ENCODE data around the gene GCC1. TPM values are rescaled to one million over a fixed set of nuclear protein-coding genes. Genes with fewer than 3 reads are reported as not detected.

Gene GCC1
- polyA plus RNA-seq, 1 experiment = 11.6 TPM

DNA sequence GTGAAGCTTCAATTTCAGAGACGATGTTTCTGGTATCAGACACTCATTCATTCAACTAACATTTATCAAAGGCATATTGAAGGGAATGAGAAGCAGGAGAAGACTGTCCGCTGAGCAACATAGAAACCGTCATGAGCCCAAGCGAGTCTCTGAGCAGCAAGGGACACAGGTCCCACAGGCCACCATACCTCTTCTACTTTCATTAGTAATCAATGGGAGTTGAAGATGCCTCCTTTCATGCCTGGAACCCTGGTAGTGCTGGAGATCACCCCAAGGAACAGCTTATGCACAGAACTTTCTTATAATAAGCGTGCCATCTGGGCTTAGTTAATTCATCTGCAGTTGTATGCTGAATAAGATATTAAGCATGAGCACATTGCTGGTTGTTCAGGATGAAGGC lies 31.3 kb upstream of the GCC1 start:
- ChIA-PET POLR2A (no interaction called here), CTCF (no interaction called here)
- no peak overlapping the region for H3K27ac ChIP-seq (ENCODE audit: low read depth, low read length)
- TF ChIP-seq, protein P1, sequence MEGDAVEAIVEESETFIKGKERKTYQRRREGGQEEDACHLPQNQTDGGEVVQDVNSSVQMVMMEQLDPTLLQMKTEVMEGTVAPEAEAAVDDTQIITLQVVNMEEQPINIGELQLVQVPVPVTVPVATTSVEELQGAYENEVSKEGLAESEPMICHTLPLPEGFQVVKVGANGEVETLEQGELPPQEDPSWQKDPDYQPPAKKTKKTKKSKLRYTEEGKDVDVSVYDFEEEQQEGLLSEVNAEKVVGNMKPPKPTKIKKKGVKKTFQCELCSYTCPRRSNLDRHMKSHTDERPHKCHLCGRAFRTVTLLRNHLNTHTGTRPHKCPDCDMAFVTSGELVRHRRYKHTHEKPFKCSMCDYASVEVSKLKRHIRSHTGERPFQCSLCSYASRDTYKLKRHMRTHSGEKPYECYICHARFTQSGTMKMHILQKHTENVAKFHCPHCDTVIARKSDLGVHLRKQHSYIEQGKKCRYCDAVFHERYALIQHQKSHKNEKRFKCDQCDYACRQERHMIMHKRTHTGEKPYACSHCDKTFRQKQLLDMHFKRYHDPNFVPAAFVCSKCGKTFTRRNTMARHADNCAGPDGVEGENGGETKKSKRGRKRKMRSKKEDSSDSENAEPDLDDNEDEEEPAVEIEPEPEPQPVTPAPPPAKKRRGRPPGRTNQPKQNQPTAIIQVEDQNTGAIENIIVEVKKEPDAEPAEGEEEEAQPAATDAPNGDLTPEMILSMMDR (IDR thresholded peaks at IDR 0.05; ENCODE audit: low read depth, low read length) = no peak
- H3K27me3 ChIP-seq (ENCODE audit: control insufficient read depth, insufficient read depth, low read length) = peaks cover 74% of the 10 kb centered on the region
- no peaks in the 10 kb centered on the region for H3K9me3 ChIP-seq (ENCODE audit: control insufficient read depth, insufficient read depth, low read length)
- no peak for DNase-seq (ENCODE audit: low read depth, low spot score)
- H3K4me3 ChIP-seq (ENCODE audit: low read depth, low read length) = no peak overlapping the region

DNA sequence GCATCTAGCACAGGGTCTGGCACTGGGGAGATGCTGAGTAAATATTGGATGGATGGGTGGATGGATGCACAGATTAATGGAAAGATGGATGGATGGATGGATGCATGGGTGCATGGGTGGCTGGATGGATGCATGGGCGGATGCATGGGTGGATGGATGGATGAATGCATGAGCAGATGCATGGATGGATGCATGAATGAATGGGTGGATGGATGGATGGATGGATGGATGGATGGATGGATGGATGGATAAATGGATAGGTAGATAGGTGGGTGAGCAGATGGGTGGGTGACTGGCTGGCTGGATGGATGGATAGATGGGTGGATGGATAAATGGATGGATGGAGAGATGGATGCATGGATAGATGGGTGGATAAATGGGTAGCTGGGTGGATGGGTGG lies 26.9 kb upstream of the GCC1 start:
- CTCF ChIA-PET = no interaction called here
- Histone ChIP-seq H3K4me3 (ENCODE audit: low read depth, low read length) (no peak overlapping the region), H3K27ac (ENCODE audit: low read depth, low read length) (no peak overlapping the region), H3K27me3 (ENCODE audit: control insufficient read depth, insufficient read depth, low read length) (peaks cover 41% of the 10 kb centered on the region), H3K9me3 (ENCODE audit: control insufficient read depth, insufficient read depth, low read length) (peaks cover 7% of the 10 kb centered on the region; the same call in 1 of the 2 replicates)
- POLR2A ChIA-PET = no interaction called here
- DNase-seq (ENCODE audit: low read depth, low spot score) = no peak
- TF ChIP-seq, protein P1 (IDR thresholded peaks at IDR 0.05; ENCODE audit: low read depth, low read length) = no peak

DNA sequence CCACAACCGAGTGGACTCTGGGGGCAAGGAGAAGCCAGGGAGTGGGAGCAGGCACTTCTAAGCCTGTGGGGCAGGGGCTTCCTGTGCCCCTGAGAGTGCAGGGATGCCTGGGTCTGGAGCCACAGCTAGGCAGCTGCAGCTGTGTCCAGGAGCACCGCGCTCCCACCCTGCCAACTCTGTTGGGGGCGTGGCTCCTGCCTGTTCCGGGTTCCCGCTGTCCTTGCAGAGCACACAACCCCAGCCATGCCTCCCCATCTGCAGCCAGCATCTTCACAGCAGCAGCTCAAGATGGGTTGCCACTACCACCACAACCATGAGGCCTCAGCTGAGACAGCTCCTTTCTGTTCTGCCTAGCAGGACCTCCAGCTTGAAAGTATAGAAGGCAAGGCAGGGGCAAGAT lies 23.9 kb upstream of the GCC1 start:
- Histone ChIP-seq H3K27me3 (ENCODE audit: control insufficient read depth, insufficient read depth, low read length) (peaks cover 17% of the 10 kb centered on the region), H3K27ac (ENCODE audit: low read depth, low read length) (no peak overlapping the region), H3K4me3 (ENCODE audit: low read depth, low read length) (no peak overlapping the region), H3K9me3 (ENCODE audit: control insufficient read depth, insufficient read depth, low read length) (peaks cover 7% of the 10 kb centered on the region; the same call in 1 of the 2 replicates)
- ChIA-PET CTCF (no interaction called here), POLR2A (no interaction called here)
- TF ChIP-seq, protein P1 (IDR thresholded peaks at IDR 0.05; ENCODE audit: low read depth, low read length) = no peak
- DNase-seq (ENCODE audit: low read depth, low spot score) = no peak

DNA sequence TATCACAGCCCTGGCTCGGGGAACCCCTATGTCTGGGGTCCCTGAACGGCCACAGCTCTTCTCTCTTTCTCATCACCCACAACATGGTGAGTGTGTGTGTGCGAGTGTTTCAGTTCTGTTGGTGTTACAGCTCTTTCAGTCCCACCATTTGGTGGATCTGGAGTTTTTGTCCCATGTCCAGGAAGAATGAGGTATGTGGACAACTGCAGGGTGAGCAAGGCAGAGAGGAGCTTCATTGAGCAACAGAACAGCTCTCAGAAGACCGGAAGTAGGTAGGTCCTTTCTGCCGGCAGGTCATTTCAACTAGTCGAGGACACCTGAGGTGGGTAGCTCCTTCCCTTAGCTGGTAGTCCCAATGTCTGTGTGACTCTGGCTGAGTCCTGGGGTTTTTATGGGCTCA lies 23.1 kb upstream of the GCC1 start:
- CTCF ChIA-PET = no interaction called here
- TF ChIP-seq, protein P1 (IDR thresholded peaks at IDR 0.05; ENCODE audit: low read depth, low read length) = no peak
- H3K4me3 ChIP-seq (ENCODE audit: low read depth, low read length) = no peak overlapping the region
- H3K27ac ChIP-seq (ENCODE audit: low read depth, low read length) = no peak overlapping the region
- POLR2A ChIA-PET = no interaction called here
- peaks cover 12% of the 10 kb centered on the region for H3K27me3 ChIP-seq (ENCODE audit: control insufficient read depth, insufficient read depth, low read length)
- peaks cover 7% of the 10 kb centered on the region; the same call in 1 of the 2 replicates for H3K9me3 ChIP-seq (ENCODE audit: control insufficient read depth, insufficient read depth, low read length)
- DNase-seq (ENCODE audit: low read depth, low spot score) = no peak

DNA sequence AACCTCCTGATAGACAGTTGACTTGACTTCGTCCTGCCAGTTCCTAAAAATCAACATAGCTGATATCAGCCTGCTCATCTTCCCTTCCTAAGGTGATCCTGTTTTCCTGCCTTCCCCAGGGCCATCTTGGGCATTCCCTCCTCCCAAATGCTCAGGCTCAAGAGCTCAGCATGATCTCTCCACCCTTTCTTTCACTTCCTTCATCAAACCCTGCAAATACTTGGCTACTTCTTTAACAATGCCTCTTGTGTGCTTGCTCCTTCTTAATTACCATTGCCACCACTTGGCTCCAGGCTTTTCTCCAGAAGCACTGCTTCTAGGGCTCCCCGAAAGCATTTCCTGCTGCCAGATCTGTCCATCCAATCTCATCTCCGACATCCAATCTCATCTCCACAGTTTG lies 15.5 kb upstream of the GCC1 start:
- TF ChIP-seq, protein P1 (IDR thresholded peaks at IDR 0.05; ENCODE audit: low read depth, low read length) = no peak
- no peak for DNase-seq (ENCODE audit: low read depth, low spot score)
- Histone ChIP-seq H3K9me3 (ENCODE audit: control insufficient read depth, insufficient read depth, low read length) (no peaks in the 10 kb centered on the region), H3K4me3 (ENCODE audit: low read depth, low read length) (no peak overlapping the region), H3K27ac (ENCODE audit: low read depth, low read length) (no peak overlapping the region), H3K27me3 (ENCODE audit: control insufficient read depth, insufficient read depth, low read length) (peaks cover 20% of the 10 kb centered on the region)
- POLR2A ChIA-PET = no interaction called here
- CTCF ChIA-PET = no interaction called here
